HepG2 (cell line): ENCODE measurements around the gene GNL1.
"Not testable (repeated sequence)": the region's sequence is repeated elsewhere in the genome, so short reads cannot be mapped to it uniquely, and the experiment has no call there.

Experiments used
- ARNTL ChIP-seq: sonication (generic); formaldehyde crosslinking; IDR thresholded peaks from 2 replicates; pipeline ENCODE4 v1.4.0; 2020; ENCODE audit warnings: mild to moderate bottlenecking, missing genetic modification reagents
- CTCF ChIP-seq: sonication (generic); formaldehyde crosslinking; IDR thresholded peaks from 2 replicates; pipeline ENCODE4 v1.5.0; 2020; ENCODE audit warnings: mild to moderate bottlenecking, missing genetic modification reagents, moderate library complexity
- MYC ChIP-seq: sonication (generic); formaldehyde crosslinking; IDR thresholded peaks from 2 replicates; pipeline ENCODE4 v1.9.0; 2021; ENCODE audit warnings: missing genetic modification reagents, borderline replicate concordance
- NR2C2 ChIP-seq: sonication (generic); formaldehyde crosslinking; IDR thresholded peaks from 2 replicates; pipeline ENCODE4 v1.4.0; 2020; ENCODE audit warnings: missing genetic modification reagents, mild to moderate bottlenecking, moderate library complexity, borderline replicate concordance
- NR2F2 ChIP-seq: IDR thresholded peaks from 2 replicates; pipeline ENCODE4 v1.6.1; 2012; ENCODE audit warnings: low read depth, inconsistent platforms, borderline replicate concordance
- ONECUT2 ChIP-seq: sonication (generic); formaldehyde crosslinking; IDR thresholded peaks from 2 replicates; pipeline ENCODE4 v1.4.0; 2020; ENCODE audit warnings: missing genetic modification reagents
- PHF8 ChIP-seq: sonication (generic); formaldehyde crosslinking; IDR thresholded peaks from 2 replicates; pipeline ENCODE4 v1.5.0; 2020; ENCODE audit warnings: missing genetic modification reagents
- POGK ChIP-seq: sonication (generic); formaldehyde crosslinking; conservative IDR thresholded peaks from 2 replicates; pipeline ENCODE4 v1.8.0; 2022; ENCODE audit warnings: mild to moderate bottlenecking, moderate library complexity, missing genetic modification reagents
- RAD21 ChIP-seq: fragments of 450-650 bp; formaldehyde crosslinking; IDR thresholded peaks from 2 replicates; pipeline ENCODE4 v1.5.0; 2020; ENCODE audit warnings: mild to moderate bottlenecking
- USF2 ChIP-seq, 2 experiments: sonication (generic) in 1 of 2; formaldehyde crosslinking in 1 of 2; IDR thresholded peaks; 2 replicates each; pipeline versions ENCODE4 v1.5.1 to v1.6.1; 2011 to 2020; ENCODE audit warnings: borderline replicate concordance in 1 of 2, low read depth in 1 of 2, low read length in 1 of 2, mild to moderate bottlenecking in 1 of 2, missing genetic modification reagents in 1 of 2, moderate library complexity in 1 of 2
- YY1 ChIP-seq: IDR thresholded peaks from 2 replicates; pipeline ENCODE4 v1.6.1; 2011; ENCODE audit warnings: low read length, low read depth, moderate library complexity, mild to moderate bottlenecking; ENCODE audit not compliant: insufficient read depth, insufficient replicate concordance

- TF ChIP-seq ONECUT2 (CRISPR knock-in tag); NR2F2; NR2C2 (CRISPR knock-in tag); POGK (CRISPR knock-in tag); PHF8 (CRISPR knock-in tag); ARNTL (CRISPR knock-in tag); MYC (CRISPR knock-in tag); YY1; RAD21 (CRISPR knock-in tag); CTCF (CRISPR knock-in tag); USF2 (IDR thresholded peaks at IDR 0.05; ENCODE audit: low read depth, low read length); USF2 (CRISPR knock-in tag; IDR thresholded peaks at IDR 0.05; ENCODE audit: borderline replicate concordance): not testable (repeated sequence)
These were observed 57.6 kb downstream of the GNL1 start for GRCh38 chr6:30498705-30499104.
